SJCRH30 (cell line): ENCODE measurements around the gene SPATA31C1. TPM values are rescaled to one million over a fixed set of nuclear protein-coding genes. Genes with fewer than 3 reads are reported as not detected.
A peak's percentile ranks its signal among the peaks of the same experiment; 100 is the strongest.
"Not testable (repeated sequence)": the region's sequence is repeated elsewhere in the genome, so short reads cannot be mapped to it uniquely, and the experiment has no call there.

Source experiments
- DNase-seq, 2 experiments: peaks; one replicate each; pipeline ENCODE4 v3.0.0-alpha.2; 2015 to 2020
- H3K27ac ChIP-seq: fragments of 250-450 bp; sonication (Bioruptor Pico); 2 replicates; pipeline ENCODE4 v1.5.1; 2020; ENCODE audit warnings: mild to moderate bottlenecking, moderate library complexity
- H3K27me3 ChIP-seq: fragments of 250-450 bp; sonication (Bioruptor Pico); 2 replicates; pipeline ENCODE4 v1.5.1; 2020; ENCODE audit warnings: mild to moderate bottlenecking, moderate library complexity
- H3K36me3 ChIP-seq: fragments of 250-450 bp; sonication (Bioruptor Pico); 2 replicates; pipeline ENCODE4 v1.5.1; 2020; ENCODE audit warnings: mild to moderate bottlenecking, moderate library complexity
- H3K4me1 ChIP-seq: fragments of 250-450 bp; sonication (Bioruptor Pico); 2 replicates; pipeline ENCODE4 v1.5.1; 2020; ENCODE audit warnings: mild to moderate bottlenecking, moderate library complexity
- H3K4me3 ChIP-seq: fragments of 250-450 bp; sonication (Bioruptor Pico); 2 replicates; pipeline ENCODE4 v1.5.1; 2020; ENCODE audit warnings: mild to moderate bottlenecking, moderate library complexity
- H3K9me3 ChIP-seq: fragments of 250-450 bp; sonication (Bioruptor Pico); replicated peaks from 2 replicates; pipeline ENCODE4 v1.5.1; 2020; ENCODE audit warnings: mild to moderate bottlenecking, moderate library complexity
- total RNA-seq: library from RNA; depleted of rRNA; stranded (reverse); fragments of >200 nt; shearing (Covaris generic); gene quantifications from 2 replicates; pipeline ENCODE4 v1.2.3, GENCODE V29; 2014; rRNA removed

Gene SPATA31C1
- total RNA-seq = 0.10 and 0.14 TPM in 2 replicates

DNA sequence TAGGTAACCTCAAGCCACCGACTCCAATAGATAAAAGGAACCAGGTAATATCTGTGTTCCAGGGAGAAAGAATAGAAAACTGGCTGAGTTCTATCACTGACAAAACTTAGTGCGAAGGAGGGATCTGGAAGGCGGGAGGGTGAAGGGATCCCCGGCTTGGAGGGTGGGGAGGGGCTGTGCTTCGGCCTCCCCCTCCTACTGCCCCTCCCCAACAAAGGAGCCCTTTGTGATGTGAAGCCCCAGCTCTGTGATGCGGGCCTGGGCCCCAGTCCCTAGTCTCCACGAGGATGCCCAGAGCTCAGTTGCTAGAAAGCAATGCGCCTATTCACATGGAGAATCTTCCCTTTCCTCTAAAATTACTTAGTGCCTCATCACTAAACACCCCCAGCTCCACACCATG, at the start of gene SPATA31C1:
Gene SPATA31C1 (plus strand): TSS at position 301 of the 400 bp plus-strand sequence.
- not testable (repeated sequence) for H3K36me3 ChIP-seq, H3K4me3 ChIP-seq, H3K27ac ChIP-seq, DNase-seq, H3K27me3 ChIP-seq, H3K9me3 ChIP-seq, H3K4me1 ChIP-seq

DNA sequence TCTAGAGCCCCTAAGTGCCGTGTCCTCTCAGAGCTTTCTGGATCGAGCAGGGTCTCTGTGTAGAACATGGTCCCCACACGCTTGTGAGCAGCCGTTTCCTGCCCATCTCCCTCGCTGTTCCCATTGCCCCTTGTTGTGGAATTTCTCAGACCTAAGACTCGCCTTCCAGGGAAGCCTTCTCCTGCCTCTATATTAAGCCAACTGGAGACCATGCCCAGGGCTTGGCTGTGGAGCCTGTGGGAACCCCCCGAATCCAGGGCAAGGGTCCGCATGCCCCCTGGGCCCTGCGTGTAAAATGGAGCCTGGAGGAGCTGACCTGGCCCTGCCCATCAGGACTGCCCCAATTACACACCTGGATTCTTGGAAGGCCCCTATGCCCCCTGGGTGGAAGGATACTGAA, 49.6 kb upstream of the SPATA31C1 start:
- DNase-seq = no peak
- Histone ChIP-seq H3K27me3 (no peaks in the 10 kb centered on the region), H3K9me3 (no peaks in the 10 kb centered on the region), H3K4me3 (no peak overlapping the region), H3K27ac (no peak overlapping the region), H3K36me3 (no peaks in the 10 kb centered on the region), H3K4me1 (peaks cover 3% of the 10 kb centered on the region; the same call in 1 of the 2 replicates)

DNA sequence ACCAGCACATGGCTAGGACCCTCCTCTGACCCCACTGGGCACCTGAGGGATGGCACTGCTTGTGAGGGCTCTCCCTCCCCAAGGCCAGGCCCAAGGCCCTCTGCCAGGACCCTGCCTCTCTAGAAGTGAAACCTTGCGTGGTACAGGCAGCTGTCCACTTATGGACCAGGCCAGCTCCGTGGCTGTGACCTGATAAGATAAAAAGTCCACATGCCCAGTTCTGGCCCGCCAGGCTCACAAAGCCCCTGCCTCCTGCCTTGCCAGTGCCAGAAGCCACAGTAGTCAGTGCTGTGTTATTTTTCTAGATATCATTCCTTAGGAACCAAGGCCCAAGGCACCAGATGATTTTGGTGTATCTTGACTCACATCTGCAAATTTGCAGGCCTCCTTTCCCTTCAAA, 49.1 kb upstream of the SPATA31C1 start:
- Histone ChIP-seq H3K27me3 (no peaks in the 10 kb centered on the region), H3K9me3 (no peaks in the 10 kb centered on the region), H3K36me3 (no peaks in the 10 kb centered on the region), H3K4me3 (no peak overlapping the region), H3K27ac (no peak overlapping the region), H3K4me1 (peaks cover 3% of the 10 kb centered on the region; the same call in 1 of the 2 replicates)
- DNase-seq = no peak

DNA sequence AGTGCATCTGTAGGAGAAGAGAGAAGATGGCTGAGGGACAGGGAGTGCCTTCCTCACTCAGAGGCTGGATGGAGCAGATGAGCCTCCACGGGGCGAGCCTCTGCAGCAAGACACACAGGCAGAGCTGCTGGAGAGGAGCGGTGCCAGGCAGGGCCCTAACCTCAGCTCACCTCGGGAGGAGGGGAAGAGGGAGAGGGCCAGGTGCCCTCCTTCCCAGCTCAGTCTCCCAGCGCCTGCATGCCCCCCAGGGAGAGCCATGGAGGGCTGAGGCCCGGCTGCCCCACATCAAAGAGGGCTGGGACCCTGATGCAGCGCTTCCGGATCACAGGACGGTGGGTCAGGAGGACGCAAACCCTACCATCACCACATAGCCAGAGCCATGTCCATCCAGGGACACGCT, 48.7 kb upstream of the SPATA31C1 start:
- H3K27me3 ChIP-seq = no peaks in the 10 kb centered on the region
- peaks cover 3% of the 10 kb centered on the region; the same call in 1 of the 2 replicates for H3K4me1 ChIP-seq
- H3K36me3 ChIP-seq = no peaks in the 10 kb centered on the region
- no peak overlapping the region for H3K27ac ChIP-seq
- H3K9me3 ChIP-seq = no peaks in the 10 kb centered on the region
- no peak for DNase-seq
- no peak overlapping the region for H3K4me3 ChIP-seq

DNA sequence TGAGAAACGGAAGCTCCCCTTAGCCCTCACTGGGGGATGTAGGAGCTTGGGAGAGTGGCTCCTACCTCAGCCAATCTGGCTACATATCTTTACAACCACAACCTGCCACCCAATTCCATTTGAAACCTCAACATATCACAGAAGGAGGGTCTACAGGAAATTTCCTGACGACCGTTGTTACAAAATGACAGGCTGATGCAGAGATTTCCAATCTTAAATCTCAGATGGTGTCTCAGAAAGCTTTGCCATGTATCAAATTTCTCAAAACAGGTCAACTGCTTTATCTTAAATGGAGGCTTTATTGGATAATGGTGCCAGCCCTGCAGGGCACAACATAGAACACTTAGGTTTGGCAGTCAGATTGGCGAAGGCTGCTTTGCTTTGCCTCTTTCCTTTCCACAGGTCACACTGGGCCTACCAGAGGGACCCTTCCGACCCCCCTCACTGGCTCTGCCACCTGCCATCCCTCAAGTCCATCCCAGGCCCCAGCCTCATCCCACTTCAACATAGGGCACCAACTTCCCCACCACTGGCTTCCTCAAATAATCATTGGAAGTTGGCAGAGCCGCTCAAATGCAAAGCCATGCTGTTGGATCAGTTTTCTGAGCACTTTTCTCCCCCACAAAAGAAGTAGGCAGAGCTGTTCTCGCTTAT, 46.2 kb upstream of the SPATA31C1 start:
- DNase-seq = no peak
- no peak overlapping the region for H3K4me3 ChIP-seq
- H3K27ac ChIP-seq = no peak overlapping the region
- no peaks in the 10 kb centered on the region for H3K36me3 ChIP-seq
- H3K27me3 ChIP-seq = no peaks in the 10 kb centered on the region
- H3K4me1 ChIP-seq = peaks cover 17% of the 10 kb centered on the region; the same call in 1 of the 2 replicates
- no peaks in the 10 kb centered on the region for H3K9me3 ChIP-seq

DNA sequence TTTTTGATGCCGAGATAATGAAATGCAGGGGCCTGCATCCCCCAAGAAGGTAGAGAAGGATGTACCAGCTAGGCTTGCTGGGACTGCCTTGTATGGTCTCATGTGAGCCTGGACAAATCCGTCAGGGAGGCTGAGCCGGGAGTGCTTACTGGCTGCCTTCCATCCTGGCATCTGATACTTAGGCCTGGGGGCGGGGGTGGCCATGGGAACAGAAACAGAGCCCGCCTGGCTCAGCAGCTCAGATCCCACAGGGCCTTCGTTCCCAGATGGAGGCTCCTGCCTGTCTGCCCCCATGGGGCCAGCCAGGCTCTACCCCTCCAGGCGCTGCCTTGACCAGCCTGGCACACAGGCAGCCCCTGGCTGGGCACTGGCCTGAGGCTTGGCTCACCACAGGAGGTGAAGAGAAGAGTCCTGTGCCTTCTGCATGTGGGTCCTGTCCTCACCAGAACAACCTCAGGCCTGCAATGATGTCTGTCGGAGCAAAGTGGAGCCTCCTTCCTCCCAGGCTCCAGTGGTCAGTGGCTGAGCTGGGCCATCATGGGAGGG, 45.6 kb upstream of the SPATA31C1 start:
- Histone ChIP-seq H3K9me3 (no peaks in the 10 kb centered on the region), H3K27ac (no peak overlapping the region), H3K27me3 (no peaks in the 10 kb centered on the region), H3K4me3 (no peak overlapping the region), H3K4me1 (peaks cover 23% of the 10 kb centered on the region; the same call in 1 of the 2 replicates), H3K36me3 (no peaks in the 10 kb centered on the region)
- peak; percentile 53 to 67 for DNase-seq

DNA sequence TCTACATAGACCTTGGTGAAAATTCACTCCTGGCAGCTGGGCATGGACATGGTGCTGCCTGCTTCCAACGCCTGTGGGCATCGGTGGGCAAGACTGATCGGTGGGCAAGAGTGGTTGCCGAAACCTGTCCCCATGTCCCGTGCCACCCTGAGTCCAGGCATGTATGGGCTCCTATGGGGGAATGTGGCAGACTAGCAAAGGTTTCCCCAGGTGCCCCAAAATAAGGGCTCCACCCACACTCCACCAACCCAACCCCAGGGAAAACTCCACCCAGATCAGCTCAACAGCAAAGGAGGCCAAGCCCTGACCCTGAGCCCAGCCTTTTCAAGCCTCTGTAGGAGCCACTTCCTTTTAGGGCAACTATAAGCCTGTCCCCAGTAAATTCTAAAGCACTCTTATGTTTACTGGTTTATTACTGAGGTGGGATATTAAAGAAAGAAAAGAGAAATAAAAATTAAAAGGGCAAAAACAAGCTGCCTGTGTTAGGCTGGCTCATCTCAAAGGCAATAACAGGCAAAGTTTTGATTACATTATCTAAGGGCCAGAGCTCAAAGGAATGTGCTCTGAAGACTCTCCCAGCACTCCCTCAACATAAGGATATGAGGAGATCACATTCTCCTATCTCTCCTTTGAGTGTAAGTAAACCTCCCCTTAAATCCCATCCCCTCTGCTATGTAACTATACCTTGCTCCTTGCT, 44.0 kb upstream of the SPATA31C1 start:
- Histone ChIP-seq H3K4me1 (peaks cover 23% of the 10 kb centered on the region; the same call in 1 of the 2 replicates), H3K4me3 (no peak overlapping the region), H3K27ac (no peak overlapping the region), H3K36me3 (no peaks in the 10 kb centered on the region), H3K9me3 (no peaks in the 10 kb centered on the region), H3K27me3 (no peaks in the 10 kb centered on the region)
- DNase-seq = no peak

DNA sequence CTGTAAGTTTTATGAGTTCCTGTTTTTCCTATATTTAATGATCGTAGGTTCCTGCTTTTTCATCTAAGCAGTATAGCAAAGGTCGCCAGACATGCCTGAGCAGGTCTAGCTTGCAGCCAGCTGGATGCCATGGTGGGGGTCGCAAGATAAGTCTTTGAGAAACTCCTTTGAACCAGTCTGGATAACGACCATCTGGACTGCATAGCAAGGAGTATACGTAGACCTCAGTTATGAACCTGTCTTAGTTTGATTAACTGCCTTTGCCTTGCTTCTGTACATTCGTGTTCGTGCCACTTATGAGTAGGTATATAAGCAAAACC, 43.5 kb upstream of the SPATA31C1 start:
- no peak overlapping the region for H3K27ac ChIP-seq
- H3K9me3 ChIP-seq = no peaks in the 10 kb centered on the region
- H3K27me3 ChIP-seq = no peaks in the 10 kb centered on the region
- no peak for DNase-seq
- peaks cover 23% of the 10 kb centered on the region; the same call in 1 of the 2 replicates for H3K4me1 ChIP-seq
- no peaks in the 10 kb centered on the region for H3K36me3 ChIP-seq
- no peak overlapping the region for H3K4me3 ChIP-seq

DNA sequence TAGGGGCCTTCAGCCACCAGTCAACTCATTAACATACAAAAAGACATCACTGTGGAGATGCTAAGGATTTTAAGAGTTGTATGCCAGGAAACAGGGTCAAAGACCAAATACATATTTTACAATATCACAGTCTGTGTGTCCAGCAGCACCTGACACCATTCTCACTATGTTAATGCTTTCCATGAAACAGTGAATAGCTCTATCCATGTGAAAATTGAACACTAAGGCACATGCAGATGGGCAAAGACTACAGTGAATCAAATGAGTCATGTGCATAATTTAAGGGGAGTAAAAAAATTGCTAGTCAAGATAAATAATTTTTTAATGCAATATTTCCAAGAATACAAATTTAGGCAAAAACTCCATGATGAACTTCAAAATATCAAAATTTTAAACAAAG, 42.7 kb upstream of the SPATA31C1 start:
- H3K4me1 ChIP-seq = peaks cover 23% of the 10 kb centered on the region; the same call in 1 of the 2 replicates

DNA sequence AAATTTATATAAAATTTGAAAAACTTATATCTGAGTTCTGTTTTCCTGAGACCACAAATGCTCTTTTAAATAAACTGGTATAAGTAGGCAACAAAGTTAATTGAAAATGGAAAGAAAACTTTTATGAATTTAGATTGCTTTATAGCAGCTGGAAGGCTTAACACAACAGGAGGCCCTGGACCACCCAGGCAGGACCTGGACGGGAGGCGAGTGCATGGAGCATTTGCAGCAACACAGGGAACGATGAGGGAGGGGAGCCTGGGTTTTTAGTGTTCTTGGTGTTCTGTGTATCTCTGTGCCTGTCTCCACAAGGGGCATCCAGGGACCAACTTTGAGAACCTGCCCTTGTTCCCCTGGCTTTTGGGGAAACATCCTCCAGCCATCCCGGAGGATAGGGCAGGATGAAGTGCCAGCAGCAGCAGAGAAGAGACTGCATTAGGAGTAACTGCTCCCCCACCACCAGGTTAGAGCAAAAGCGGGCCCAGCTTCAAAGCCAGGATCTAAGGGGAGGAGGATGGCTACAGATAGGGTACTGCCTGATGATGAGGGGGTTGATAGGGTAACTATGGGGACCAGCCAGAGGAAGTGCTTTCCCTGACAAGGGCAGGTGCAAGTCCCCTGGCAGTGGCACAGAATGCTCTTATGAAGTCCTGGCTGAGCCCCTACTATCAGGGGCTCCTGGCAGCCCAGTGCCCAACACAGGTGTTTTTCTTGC, 41.8 kb upstream of the SPATA31C1 start:
- Histone ChIP-seq H3K9me3 (no peaks in the 10 kb centered on the region), H3K36me3 (no peaks in the 10 kb centered on the region), H3K4me1 (peaks cover 23% of the 10 kb centered on the region; the same call in 1 of the 2 replicates), H3K27me3 (no peaks in the 10 kb centered on the region), H3K27ac (peak overlapping the region; percentile 10; the same call in 1 of the 2 replicates), H3K4me3 (no peak overlapping the region)
- peak; percentile 80 to 85 for DNase-seq

More for the DNA sequence above, 42.7 kb upstream of the SPATA31C1 start:
- H3K36me3 ChIP-seq = no peaks in the 10 kb centered on the region
- H3K27ac ChIP-seq = no peak overlapping the region
- H3K27me3 ChIP-seq = no peaks in the 10 kb centered on the region
- no peak for DNase-seq
- no peak overlapping the region for H3K4me3 ChIP-seq
- H3K9me3 ChIP-seq = no peaks in the 10 kb centered on the region

DNA sequence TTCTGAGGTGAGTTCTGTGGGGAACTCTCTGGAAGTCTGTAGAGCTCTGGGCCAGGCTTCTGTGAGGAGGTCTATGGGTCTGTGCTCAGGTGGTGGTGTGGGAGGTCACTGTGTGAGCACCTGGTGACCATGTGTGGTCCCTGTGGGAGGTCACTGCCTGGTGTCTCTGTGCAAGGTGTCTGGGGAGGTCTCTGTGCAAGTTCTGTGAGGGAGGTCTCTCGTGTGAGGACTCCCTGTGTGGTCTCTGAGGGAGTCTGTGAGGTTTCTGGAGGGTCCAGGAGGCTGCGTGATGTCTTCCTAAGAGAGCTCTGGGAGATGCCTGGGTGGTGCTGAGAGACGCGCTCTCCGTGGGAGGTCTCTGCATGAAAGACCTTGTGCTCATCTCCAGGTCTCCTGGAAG, 41.1 kb upstream of the SPATA31C1 start:
- peaks cover 23% of the 10 kb centered on the region; the same call in 1 of the 2 replicates for H3K4me1 ChIP-seq
- H3K4me3 ChIP-seq = no peak overlapping the region
- H3K27ac ChIP-seq = peak overlapping the region; percentile 10; the same call in 1 of the 2 replicates
- H3K9me3 ChIP-seq = no peaks in the 10 kb centered on the region
- no peaks in the 10 kb centered on the region for H3K27me3 ChIP-seq
- no peaks in the 10 kb centered on the region for H3K36me3 ChIP-seq
- DNase-seq = peak; percentile 52 to 57

DNA sequence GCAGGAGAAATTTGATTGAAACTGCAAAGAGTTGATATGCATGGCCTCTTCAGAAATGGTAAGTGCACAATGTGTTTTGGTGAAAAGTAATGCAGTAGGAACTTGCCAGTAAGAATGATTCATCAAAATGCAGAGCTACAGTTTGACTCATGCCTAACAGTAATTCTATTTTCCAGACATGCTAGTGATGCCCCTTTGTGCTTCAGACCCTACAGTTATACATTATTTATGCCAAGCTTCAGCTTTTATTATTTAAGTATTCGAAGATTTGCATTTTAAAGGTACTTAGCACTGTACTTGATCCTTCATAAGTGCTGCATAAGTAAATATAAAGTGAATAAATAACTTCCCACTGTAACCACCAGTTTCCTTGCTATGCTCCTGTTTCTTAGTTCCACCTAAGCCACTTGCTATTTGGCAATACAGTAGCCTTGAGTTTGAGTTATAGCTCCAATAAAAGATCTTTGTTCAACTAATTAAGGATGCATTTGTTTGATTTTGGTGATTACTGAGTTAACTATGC, 38.7 kb upstream of the SPATA31C1 start:
- no peak for DNase-seq
- Histone ChIP-seq H3K27me3 (no peaks in the 10 kb centered on the region), H3K36me3 (no peaks in the 10 kb centered on the region), H3K9me3 (no peaks in the 10 kb centered on the region), H3K27ac (no peak overlapping the region), H3K4me3 (no peak overlapping the region), H3K4me1 (peaks cover 20% of the 10 kb centered on the region; the same call in 1 of the 2 replicates)

DNA sequence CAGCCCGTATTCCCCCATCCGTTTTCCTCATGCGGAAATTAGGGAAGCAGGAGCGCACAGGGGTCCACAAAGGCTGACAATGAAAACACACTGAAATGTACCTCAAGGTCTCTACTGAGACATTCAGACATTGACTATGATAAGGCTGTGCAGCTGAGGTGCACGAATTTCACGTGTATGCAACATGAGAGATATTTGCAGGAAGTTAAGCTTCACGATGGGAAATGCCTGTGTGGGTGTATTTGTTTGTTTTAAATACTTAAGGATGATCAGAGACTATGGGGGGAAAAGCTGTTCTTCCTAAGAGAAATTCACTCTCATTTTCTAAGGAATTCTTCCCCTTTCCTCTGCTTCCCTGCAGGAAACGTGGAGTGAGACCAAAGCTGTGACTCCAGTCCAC, 37.6 kb upstream of the SPATA31C1 start:
- Histone ChIP-seq H3K27me3 (no peaks in the 10 kb centered on the region), H3K9me3 (no peaks in the 10 kb centered on the region), H3K36me3 (no peaks in the 10 kb centered on the region), H3K4me3 (no peak overlapping the region), H3K4me1 (peaks cover 19% of the 10 kb centered on the region; the same call in 1 of the 2 replicates), H3K27ac (no peak overlapping the region)
- no peak for DNase-seq

DNA sequence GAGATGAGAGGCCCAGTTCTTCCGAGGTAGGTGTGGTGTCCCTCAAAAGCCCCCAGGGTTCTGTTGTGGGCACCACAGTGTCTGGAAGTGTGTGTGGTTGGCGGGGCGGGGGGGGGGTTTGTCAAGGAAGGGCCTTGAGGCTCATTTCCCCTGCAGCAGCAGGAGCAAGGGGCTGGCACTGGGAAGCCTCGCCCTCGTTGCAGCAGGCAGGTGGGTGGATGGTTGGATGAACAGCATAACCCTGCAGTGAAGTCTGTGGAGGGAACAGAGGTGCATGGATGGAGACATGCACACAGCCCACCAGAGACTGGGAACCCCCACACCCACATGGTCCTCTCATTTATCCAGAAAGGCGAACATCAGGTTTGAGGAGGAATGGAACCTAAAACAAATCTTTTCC, 37.1 kb upstream of the SPATA31C1 start:
- Histone ChIP-seq H3K27me3 (no peaks in the 10 kb centered on the region), H3K4me1 (peaks cover 14% of the 10 kb centered on the region; the same call in 1 of the 2 replicates), H3K27ac (no peak overlapping the region), H3K36me3 (no peaks in the 10 kb centered on the region), H3K4me3 (no peak overlapping the region), H3K9me3 (no peaks in the 10 kb centered on the region)
- no peak for DNase-seq
